OCI-LY7 (cell line): ENCODE data around the gene TRMT11.

Experiments
- EZH2phosphoT487 ChIP-seq: fragments of 200-600 bp; sonication (generic); IDR thresholded peaks from 2 replicates; pipeline ENCODE4 v1.6.1; 2018; ENCODE audit warnings: low read depth, borderline replicate concordance, mild to moderate bottlenecking, mixed run types, antibody characterized with exemption, low read length, moderate library complexity, mixed read lengths
- TF ChIP-seq, protein P1 (sequence below): fragments of 200-600 bp; sonication (generic); conservative IDR thresholded peaks from 2 replicates; pipeline ENCODE4 v1.5.1; 2014; ENCODE audit warnings: mild to moderate bottlenecking, antibody characterized with exemption, low read length, moderate library complexity, mixed read lengths

DNA sequence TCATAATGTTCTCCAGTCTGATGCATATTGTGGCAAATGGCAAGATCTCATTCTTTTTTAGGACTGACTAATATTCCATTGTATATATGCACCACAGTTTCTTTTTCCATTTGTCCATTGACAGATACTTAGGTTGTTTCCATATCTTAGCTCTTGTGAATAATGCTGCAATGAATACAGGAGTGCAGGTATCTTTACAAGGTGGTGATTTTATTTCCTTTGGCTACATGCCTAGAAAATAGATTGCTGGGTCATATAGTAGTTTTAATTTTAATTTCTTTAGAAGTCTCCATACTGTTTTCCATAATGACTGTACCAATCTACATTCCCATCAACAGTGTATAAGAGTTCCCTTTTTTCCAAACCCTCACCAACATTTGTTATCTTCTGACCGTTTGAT is 97.5 kb downstream of the TRMT11 start:
- TF ChIP-seq, protein P1, sequence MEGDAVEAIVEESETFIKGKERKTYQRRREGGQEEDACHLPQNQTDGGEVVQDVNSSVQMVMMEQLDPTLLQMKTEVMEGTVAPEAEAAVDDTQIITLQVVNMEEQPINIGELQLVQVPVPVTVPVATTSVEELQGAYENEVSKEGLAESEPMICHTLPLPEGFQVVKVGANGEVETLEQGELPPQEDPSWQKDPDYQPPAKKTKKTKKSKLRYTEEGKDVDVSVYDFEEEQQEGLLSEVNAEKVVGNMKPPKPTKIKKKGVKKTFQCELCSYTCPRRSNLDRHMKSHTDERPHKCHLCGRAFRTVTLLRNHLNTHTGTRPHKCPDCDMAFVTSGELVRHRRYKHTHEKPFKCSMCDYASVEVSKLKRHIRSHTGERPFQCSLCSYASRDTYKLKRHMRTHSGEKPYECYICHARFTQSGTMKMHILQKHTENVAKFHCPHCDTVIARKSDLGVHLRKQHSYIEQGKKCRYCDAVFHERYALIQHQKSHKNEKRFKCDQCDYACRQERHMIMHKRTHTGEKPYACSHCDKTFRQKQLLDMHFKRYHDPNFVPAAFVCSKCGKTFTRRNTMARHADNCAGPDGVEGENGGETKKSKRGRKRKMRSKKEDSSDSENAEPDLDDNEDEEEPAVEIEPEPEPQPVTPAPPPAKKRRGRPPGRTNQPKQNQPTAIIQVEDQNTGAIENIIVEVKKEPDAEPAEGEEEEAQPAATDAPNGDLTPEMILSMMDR = no peak
- TF ChIP-seq EZH2phosphoT487 = no peak
